CD14-positive monocyte (primary cell): Measurements from ENCODE around the gene C12orf42. TPM values are rescaled to one million over a fixed set of nuclear protein-coding genes. Genes with fewer than 3 reads are reported as not detected.

Source experiments
- DNase-seq, 3 donors: peaks; one replicate each; pipeline ENCODE4 v3.0.0-alpha.2; 2011 to 2022
- H2AFZ ChIP-seq: 2 replicates; pipeline ENCODE4 v1.6.0; 2012; ENCODE audit warnings: mild to moderate bottlenecking, low read depth, low read length, inconsistent platforms; ENCODE audit not compliant: insufficient read depth, poor library complexity, severe bottlenecking
- H3K27ac ChIP-seq, 2 donors: 1 replicate in 1 of 2; 2 replicates in 1 of 2; pipeline ENCODE4 v1.5.1; 2012 to 2013; ENCODE audit warnings: low read length in 2 of 2, control low read depth in 1 of 2, inconsistent platforms in 1 of 2, low read depth in 1 of 2, mild to moderate bottlenecking in 1 of 2
- H3K27me3 ChIP-seq, 2 donors: one replicate each; pipeline versions ENCODE4 v1.6.0 to v1.6.1; 2011 to 2013; ENCODE audit warnings: low read length in 2 of 2; ENCODE audit not compliant: control insufficient read depth in 2 of 2, insufficient read depth in 2 of 2
- H3K36me3 ChIP-seq, 2 donors: replicated peaks in 1 of 2; 1 replicate in 1 of 2; 2 replicates in 1 of 2; pipeline versions ENCODE4 v1.5.1 to v1.6.1; 2012 to 2013; ENCODE audit warnings: low read length in 2 of 2, control low read depth in 1 of 2, inconsistent platforms in 1 of 2, mild to moderate bottlenecking in 1 of 2; ENCODE audit not compliant: insufficient read depth in 2 of 2, control insufficient read depth in 1 of 2
- H3K4me1 ChIP-seq, 2 donors: 1 replicate in 1 of 2; 2 replicates in 1 of 2; pipeline versions ENCODE4 v1.5.1 to v1.6.1; 2012 to 2013; ENCODE audit warnings: low read length in 2 of 2, control low read depth in 1 of 2, inconsistent platforms in 1 of 2, mild to moderate bottlenecking in 1 of 2, moderate library complexity in 1 of 2; ENCODE audit not compliant: insufficient read depth in 2 of 2, control insufficient read depth in 1 of 2
- H3K4me2 ChIP-seq: replicated peaks from 2 replicates; pipeline ENCODE3; 2012; ENCODE audit warnings: low read length, moderate library complexity, mild to moderate bottlenecking; ENCODE audit not compliant: poor library complexity, severe bottlenecking; ENCODE audit errors: extremely low read depth
- H3K4me3 ChIP-seq, 3 experiments: fragments of 200-600 bp in 1 of 3; sonication (generic) in 1 of 3; replicated peaks in 1 of 3; 1 replicate in 2 of 3; 2 replicates in 1 of 3; pipeline ENCODE4 v1.5.1; 2011 to 2013; ENCODE audit warnings: low read length in 3 of 3, mild to moderate bottlenecking in 3 of 3, control low read depth in 2 of 3, low read depth in 2 of 3, inconsistent platforms in 1 of 3, moderate library complexity in 1 of 3
- H3K79me2 ChIP-seq: 2 replicates; pipeline ENCODE4 v1.6.0; 2012; ENCODE audit warnings: mild to moderate bottlenecking, control low read depth, inconsistent platforms, low read length, moderate library complexity; ENCODE audit not compliant: insufficient read depth
- H3K9ac ChIP-seq: 2 replicates; pipeline ENCODE4 v1.6.0; 2017; ENCODE audit warnings: low read length, mild to moderate bottlenecking; ENCODE audit not compliant: insufficient read depth, poor library complexity, severe bottlenecking
- H3K9me3 ChIP-seq, 2 donors: replicated peaks in 1 of 2; 1 replicate in 1 of 2; 2 replicates in 1 of 2; pipeline versions ENCODE4 v1.5.1 to v1.6.1; 2012 to 2013; ENCODE audit warnings: low read length in 2 of 2, control low read depth in 1 of 2; ENCODE audit not compliant: control insufficient read depth in 1 of 2, insufficient read depth in 1 of 2
- H4K20me1 ChIP-seq: 2 replicates; pipeline ENCODE4 v1.6.0; 2012; ENCODE audit warnings: mild to moderate bottlenecking, low read length, control low read depth, moderate library complexity; ENCODE audit not compliant: insufficient read depth
- H3K27ac Mint-ChIP-seq, 7 donors: one replicate each; pipeline ENCODE4 v1.8.0; 2020; ENCODE audit warnings: mild to moderate bottlenecking in 7 of 7, mixed read lengths in 7 of 7, moderate library complexity in 6 of 7, inconsistent platforms in 2 of 7
- H3K27me3 Mint-ChIP-seq, 3 donors: one replicate each; pipeline ENCODE4 v1.8.0; 2021 to 2022; ENCODE audit warnings: low read depth in 3 of 3, mild to moderate bottlenecking in 3 of 3, mixed read lengths in 3 of 3, moderate library complexity in 3 of 3, inconsistent platforms in 1 of 3
- H3K36me3 Mint-ChIP-seq, 2 donors: one replicate each; pipeline ENCODE4 v1.8.0; 2020; ENCODE audit warnings: mixed read lengths in 2 of 2, inconsistent platforms in 1 of 2, mild to moderate bottlenecking in 1 of 2
- H3K4me1 Mint-ChIP-seq: one replicate; pipeline ENCODE4 v1.8.0; 2020; ENCODE audit warnings: mild to moderate bottlenecking, mixed read lengths
- H3K4me3 Mint-ChIP-seq, 2 donors: one replicate each; pipeline ENCODE4 v1.8.0; 2020; ENCODE audit warnings: mild to moderate bottlenecking in 2 of 2, mixed read lengths in 2 of 2, moderate library complexity in 1 of 2
- H3K9me3 Mint-ChIP-seq, 7 donors: one replicate each; pipeline ENCODE4 v1.8.0; 2020 to 2022; ENCODE audit warnings: mixed read lengths in 7 of 7, mild to moderate bottlenecking in 6 of 7, moderate library complexity in 6 of 7, inconsistent platforms in 2 of 7
- CTCF ChIP-seq: fragments of 200-600 bp; IDR thresholded peaks from one replicate; pipeline ENCODE4 v1.8.0; 2022; ENCODE audit warnings: antibody characterized with exemption, mild to moderate bottlenecking
- WGBS: methylation state at CpG from one replicate; pipeline ENCODE4 v1.1.5; 2013; ENCODE audit warnings: missing lambda C conversion rate; ENCODE audit not compliant: insufficient coverage; 5-methylcytosine and 5-hydroxymethylcytosine counted together
- intact Hi-C, 2 donors: fragments of 100-400 bp; cut with micrococcal nuclease; formaldehyde crosslinking; loops; one replicate each; pipeline versions ENCODE4 v1.15.0 to v1.15.1; 2023
- polyA plus RNA-seq, 3 donors: library from polyadenylated mRNA; depleted of rRNA in 1 of 3; unstranded in 2 of 3; stranded (reverse) in 1 of 3; fragments of 300-500 nt in 2 of 3; fragments of >200 nt in 1 of 3; fragmentation: Illumina TruSeq in 2 of 3; gene quantifications; 1 replicate in 2 of 3; 2 replicates in 1 of 3; pipeline ENCODE4 v1.2.3, GENCODE V29; 2012 to 2021

Gene C12orf42
- polyA plus RNA-seq, 3 donors = not detected

DNA sequence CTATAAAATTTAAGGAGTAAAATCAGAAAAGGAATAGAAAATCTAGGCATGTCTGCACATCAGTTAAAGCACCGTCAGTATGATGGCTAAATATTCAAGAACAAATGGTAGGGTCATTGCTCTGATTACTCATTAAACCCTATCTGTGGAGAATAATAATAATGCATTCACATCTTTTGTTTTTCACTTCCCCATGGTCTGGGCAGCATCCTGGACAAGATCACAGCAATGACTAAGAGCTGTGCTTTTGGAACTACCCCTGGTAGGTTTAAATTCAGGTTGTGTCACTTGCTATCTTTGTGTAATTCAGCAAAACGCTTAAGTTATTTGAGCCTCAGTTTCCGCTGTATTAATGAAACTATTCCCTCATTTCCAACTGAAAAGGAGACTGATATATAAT lies 33.1 kb downstream of the C12orf42 start:
- Histone ChIP-seq H3K27ac (no peak overlapping the region), H3K36me3 (no peaks in the 10 kb centered on the region), H2AFZ (no peak overlapping the region), H3K79me2 (no peaks in the 10 kb centered on the region), H3K27me3 (no peaks in the 10 kb centered on the region), H3K9ac (no peak overlapping the region), H3K4me3 (no peak overlapping the region), H4K20me1 (no peaks in the 10 kb centered on the region), H3K9me3 (no peaks in the 10 kb centered on the region), H3K4me2 (no peak overlapping the region), H3K4me1 (no peaks in the 10 kb centered on the region)
- H3K4me1 Mint-ChIP-seq = no peaks in the 10 kb centered on the region
- no peaks in the 10 kb centered on the region for H3K36me3 Mint-ChIP-seq
- intact Hi-C loops = no loop called here
- WGBS = no CpG with 5 or more reads among the region's 3 CpGs
- peaks cover 0 to 1% (median 1%) of the 10 kb centered on the region in 3 donors for H3K27me3 Mint-ChIP-seq
- peaks cover 0 to 6% (median 2%) of the 10 kb centered on the region in 7 donors for H3K9me3 Mint-ChIP-seq
- TF ChIP-seq CTCF = no peak
- no peak overlapping the region for H3K27ac Mint-ChIP-seq
- DNase-seq = no peak
- no peak overlapping the region for H3K4me3 Mint-ChIP-seq

DNA sequence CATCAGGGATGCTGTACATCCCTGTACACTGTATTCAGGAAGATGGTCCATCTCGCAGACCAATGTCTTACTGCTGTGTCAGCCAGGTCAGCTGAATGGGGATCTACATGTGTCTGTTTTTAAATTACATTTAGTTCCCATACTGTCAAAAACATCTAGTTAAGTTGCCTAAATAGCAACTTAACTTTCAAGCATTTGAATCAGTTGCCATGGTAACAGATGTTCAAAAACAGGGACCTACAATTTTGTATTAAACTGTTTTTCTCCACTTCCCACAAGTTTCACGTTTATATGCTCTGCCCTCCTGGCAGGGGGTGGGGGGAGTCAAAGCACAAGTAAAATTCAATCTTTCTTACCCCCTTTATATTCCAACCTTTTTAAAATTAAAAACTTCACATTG lies 38.3 kb downstream of the C12orf42 start:
- no peaks in the 10 kb centered on the region for H3K79me2 ChIP-seq
- H3K4me2 ChIP-seq = no peak overlapping the region
- WGBS = 100% methylated on average over 1 of the region's 2 CpGs
- TF ChIP-seq CTCF = no peak
- Mint-ChIP-seq H3K4me1 (no peaks in the 10 kb centered on the region), H3K27me3 (peaks cover 0 to 1% (median 1%) of the 10 kb centered on the region in 3 donors), H3K4me3 (no peak overlapping the region), H3K27ac (no peak overlapping the region), H3K36me3 (no peaks in the 10 kb centered on the region), H3K9me3 (peaks cover 0 to 7% (median 2%) of the 10 kb centered on the region in 7 donors)
- no peak for DNase-seq
- no peak overlapping the region for H3K4me3 ChIP-seq
- H4K20me1 ChIP-seq = no peaks in the 10 kb centered on the region
- no peak overlapping the region for H2AFZ ChIP-seq
- H3K4me1 ChIP-seq = no peaks in the 10 kb centered on the region
- H3K27me3 ChIP-seq = no peaks in the 10 kb centered on the region
- H3K9ac ChIP-seq = no peak overlapping the region
- intact Hi-C loops = no loop called here
- no peaks in the 10 kb centered on the region for H3K36me3 ChIP-seq
- no peak overlapping the region for H3K27ac ChIP-seq
- peaks cover 0 to 3% of the 10 kb centered on the region in 2 donors for H3K9me3 ChIP-seq
